Hematopoietic multipotent progenitor cell treated with erythropoietin and hydrocortisone succinate and interleukin-3 and kit ligand, for 17 days (in vitro differentiated cells): Measurements from ENCODE around the gene SNRPD3.
"Not testable (repeated sequence)": the region's sequence is repeated elsewhere in the genome, so short reads cannot be mapped to it uniquely, and the experiment has no call there.

Experiments used
- DNase-seq: peaks from one replicate; pipeline ENCODE4 v3.0.0-alpha.2; 2015; ENCODE audit warnings: low spot score

SNRPD3 gene

DNA sequence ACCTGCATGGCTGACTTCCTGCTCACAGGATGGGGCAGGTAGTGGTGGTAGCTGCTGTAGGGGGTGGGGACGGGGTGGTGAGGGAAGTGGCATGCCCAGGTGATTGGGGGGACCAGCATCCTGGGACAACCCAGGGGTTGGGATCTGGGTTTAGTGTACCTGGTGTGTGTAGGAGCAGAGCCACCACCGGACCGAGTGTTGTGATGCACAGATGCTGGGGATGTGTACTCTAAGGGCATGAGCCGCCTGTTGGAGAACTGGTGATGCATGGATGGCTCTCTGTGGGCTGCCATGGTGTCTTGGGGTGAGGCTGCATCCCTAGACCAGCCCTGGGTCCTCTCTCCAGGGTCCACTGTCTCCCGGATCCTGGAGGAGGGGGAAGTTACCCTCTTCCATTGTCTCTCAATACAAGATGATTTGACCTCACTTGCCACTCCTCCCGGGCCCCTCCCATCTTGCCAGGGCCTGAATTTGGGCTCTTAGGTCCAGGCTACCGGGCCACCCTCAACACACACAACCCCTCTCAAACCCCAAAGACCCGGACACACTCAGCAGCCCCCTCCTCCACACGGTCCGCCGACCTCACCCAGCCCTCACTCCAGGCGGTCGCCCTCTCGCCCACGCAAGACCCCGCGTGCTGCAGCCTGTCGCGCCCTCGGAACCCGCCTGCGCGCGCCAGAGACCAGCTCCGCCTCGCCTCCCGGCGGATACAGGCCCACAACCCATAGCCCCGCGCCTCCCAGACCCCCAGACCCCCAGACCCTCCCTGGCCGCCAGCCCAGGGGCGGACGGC is 36.5 kb downstream of the SNRPD3 start:
- no peak for DNase-seq

DNA sequence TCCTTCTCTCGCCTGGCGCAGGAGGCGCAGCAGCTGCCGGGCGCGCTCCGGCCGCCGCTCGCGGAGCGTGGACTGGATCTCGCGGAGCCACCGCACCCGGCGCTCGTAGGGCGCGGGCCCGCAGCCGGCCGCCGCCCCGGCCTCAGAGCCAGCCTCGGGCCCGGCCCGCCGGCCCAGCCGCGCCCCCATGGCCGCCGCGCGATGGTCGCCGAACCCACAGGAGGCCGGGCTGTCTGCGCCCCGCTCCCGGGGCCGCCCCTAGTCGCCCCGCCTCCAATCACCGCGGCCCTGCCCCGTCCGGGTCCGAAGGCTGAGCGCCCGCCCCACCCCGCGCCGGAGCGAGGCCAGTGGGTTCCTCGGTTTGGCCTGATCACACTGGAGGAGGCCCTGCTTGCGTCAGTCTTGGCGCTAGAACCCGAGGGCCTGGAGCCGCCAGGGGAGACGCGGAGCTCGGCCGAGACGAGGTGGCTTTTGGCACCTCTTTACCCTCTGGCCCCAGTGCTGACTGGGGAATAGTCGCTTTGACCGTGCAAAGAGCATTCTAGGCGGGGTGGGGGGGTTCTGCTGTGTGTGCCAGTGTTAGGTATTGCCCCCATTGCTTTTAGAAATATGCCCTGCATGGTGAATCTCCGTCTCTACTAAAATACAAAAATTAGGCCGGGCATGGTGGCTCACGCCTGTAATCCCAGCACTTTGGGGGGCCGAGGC is 37.2 kb downstream of the SNRPD3 start, which contains the start of gene LRRC75B:
LRRC75B (minus strand) TSS at position 223 of the 708 bp plus-strand sequence; CDS start at position 189, 34 bp downstream.
- peak; percentile 39 for DNase-seq

- not testable (repeated sequence) for DNase-seq
These were observed 37.7 kb downstream of the SNRPD3 start for GRCh38 chr22:24593559-24593835.

GRCh38 chr22:24593836-24594568 is 38.2 kb downstream of the SNRPD3 start:
- no peak for DNase-seq

- no peak for DNase-seq
These were observed 38.8 kb downstream of the SNRPD3 start for GRCh38 chr22:24594569-24595120.

DNA sequence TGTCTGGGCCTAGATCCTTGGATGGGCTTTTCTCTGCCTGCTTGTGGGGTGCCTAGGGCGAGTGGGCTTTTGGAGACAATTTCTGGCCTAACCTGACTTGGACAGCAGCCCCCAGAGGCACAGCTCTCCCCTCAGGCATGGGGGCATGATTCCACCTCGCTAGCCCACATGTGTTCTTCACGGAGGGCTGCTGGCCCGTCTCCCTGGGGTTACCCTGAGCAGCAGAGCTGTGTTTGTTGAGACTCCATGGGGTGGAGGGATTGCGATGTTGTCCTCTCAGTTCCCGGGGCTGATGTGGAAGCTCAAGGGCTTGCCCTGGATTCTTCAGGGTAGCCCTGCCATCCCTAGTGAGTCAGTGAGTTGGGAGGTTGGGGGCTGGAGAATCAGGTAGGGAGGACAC is 39.4 kb downstream of the SNRPD3 start:
- no peak for DNase-seq

- no peak for DNase-seq
These were observed 40.1 kb downstream of the SNRPD3 start for GRCh38 chr22:24595863-24596262.

- DNase-seq, result not testable (repeated sequence)
These were observed 41.3 kb downstream of the SNRPD3 start for GRCh38 chr22:24597076-24597475.

DNA sequence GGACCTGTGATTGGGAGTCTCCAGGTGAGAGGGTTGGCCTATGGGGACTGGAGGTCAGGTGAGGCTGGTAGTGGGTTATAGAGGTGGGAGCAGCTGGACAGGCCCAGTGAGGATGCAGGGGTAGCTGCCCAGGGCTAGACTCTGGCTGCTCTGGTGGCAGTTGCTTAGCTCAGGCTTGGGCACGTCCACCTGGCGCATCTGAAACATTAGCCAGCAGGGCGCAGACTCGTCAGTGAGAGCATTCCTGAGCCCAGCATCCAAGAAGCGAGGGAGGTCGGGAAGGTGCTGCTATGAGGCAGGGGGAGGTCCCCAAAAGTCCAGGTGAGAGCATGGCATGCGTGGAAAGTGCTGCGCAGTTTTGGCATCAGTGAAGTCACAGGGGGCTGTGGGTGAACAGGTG is 43.7 kb downstream of the SNRPD3 start:
- DNase-seq, result no peak

DNA sequence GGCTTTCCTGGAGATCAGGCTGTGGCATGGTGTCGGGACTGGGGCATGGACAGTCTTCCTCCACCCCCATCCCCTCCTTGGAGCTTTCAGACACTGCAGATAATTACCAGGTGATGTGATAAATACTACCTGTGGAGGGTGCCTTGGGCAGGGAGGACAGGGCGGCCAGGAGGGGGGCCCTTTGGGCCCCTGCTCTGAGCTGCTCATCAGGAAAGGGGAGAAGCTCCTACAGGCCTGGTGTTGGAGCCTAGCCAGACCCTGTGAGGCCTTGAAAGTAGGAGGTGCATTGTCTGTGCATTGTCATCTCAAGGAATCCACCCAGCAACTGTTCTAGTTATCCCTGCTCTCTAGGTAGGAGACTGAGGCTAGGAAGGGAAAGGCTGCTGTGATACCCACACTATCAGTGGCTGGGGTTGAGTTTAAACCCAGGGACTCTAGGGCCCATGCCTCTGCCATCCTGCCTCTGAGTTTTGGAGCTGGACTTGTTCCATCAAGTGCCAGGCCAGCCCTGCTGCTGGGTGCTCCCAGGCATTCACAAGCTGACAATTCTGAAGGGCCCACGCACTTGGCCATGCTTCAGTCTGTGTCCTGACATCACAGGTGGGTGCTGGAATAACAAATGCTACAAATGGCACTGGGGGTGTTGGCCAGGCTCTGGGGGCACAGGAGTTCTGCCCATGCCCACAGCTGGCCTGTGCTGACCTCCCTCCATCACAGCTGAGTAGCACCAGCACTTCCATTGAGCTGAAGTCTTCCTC is 44.3 kb downstream of the SNRPD3 start:
- peak; percentile 12 for DNase-seq

DNA sequence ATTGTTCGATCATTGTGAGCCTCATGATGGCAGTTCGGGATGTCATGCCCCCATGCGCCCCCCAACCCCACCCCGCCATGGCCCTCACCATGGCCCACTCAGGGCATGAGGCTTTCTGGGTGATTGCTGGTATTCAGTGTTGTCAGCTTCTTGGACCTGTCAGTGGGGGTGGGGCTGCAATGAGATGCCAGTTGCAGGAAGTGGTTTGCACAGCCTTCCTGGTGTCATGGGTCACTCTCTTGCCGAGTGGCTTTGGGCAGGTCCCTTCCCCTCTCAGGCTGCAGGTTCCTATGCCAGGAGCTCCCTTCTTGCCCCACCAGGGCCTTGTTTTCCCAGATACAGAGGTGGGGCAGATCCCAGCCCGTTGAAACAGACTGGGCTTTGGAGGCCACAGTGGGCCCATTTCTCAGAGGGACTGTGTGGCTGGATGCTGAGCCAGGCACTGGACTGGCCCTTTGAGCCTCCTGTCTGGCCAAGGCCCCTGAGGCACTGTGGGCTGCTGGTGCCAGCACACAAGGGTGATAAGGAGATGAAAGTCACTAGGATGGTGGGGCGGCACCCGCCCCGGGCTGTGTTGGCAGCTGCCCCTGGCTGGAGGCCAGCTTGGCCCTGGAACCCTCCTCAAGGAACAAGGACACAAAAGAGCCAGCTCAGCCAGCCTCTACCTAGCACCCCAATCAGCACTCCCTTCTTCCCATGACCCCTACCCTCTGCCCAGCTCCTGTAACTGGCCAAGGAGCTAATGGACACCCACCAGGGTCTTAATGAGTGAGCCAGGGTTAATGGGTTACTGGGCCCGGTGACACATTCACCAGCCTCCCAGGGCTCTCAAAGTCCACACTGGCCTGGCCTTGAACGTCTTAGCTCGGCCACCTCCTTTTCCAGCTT is 45.7 kb downstream of the SNRPD3 start:
- peak; percentile 94 for DNase-seq

DNA sequence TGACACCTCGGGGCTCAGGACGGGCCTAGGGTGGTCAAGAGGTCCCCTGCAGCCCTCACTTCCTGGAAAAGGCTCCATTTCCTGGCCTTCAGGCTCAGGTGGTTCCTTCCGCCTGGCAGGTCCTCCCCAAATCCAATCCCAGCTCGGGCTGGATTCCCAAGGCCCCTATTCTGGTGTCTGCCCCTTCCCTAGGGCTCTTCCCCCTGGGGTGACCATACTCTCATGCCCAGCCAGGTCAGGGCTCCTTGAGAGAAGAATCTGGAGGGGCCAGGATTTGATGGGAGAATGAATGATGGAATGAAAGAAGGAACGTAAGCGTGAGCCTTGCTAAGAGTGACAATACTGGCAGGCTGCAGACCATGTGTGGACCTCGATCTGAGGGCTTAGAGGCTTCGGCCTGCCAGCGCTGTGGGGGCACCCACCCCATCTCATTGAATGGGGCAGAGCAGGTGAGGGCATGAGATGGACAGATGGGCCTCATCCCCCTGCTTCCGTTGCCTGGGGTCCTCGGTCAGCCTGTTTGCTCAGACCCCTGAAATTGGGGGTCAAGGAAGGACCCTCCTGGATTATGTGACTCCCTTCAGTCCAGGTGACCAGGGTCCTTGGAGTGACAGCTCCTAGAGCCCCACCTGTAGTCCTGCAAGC is 46.4 kb downstream of the SNRPD3 start:
- DNase-seq, result not testable (repeated sequence)

DNA sequence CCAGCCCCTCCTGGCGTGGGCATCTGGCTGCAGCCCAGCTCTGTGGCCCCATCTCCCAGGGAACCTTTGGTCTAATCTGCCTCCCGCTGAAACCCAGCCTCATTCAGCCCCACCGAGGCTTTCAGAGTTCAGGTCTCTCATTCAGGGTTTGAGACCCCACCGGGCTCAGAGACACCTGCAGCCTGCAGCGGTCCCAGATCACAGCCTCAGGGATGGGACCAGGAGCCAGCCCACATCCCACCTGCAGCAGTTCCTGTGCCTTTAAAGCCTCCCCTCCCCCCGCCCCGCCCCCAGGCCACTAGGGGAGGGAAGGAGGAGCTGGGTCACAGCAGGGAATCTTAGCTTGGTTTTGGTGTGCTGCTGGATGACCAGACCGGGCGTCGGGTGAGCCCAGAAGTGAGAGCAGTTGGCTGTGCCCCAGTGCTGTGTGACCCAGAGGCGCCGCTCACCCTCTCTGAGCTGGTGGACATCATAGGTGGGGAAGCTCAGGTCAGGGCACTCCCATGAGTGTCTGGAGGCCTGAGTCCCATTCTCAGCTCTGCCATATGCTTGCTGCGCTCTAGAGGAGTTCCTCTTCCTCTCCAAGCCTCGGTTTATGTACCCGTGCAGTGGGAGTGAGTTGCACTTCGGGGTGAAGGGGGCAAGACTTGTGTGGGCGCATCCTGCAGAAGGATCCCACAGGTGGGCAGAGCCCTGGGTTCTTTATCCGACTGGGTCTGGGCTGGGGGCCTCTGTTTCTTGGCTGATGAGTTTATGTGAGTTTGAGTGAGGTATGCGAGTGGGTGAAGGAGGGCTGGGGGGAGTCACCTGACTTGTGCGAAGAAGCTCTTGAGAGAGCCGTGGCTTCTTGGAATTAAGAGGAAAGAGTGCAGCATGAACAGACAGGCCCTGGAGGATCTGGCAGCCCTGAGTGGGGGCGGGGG is 47.3 kb downstream of the SNRPD3 start, which contains the start of gene GGT1:
GGT1 (plus strand) TSS at position 347 of the 923 bp plus-strand sequence. CDS start 7,889 bp downstream, outside the sequence.
- peak; percentile 16 for DNase-seq

DNA sequence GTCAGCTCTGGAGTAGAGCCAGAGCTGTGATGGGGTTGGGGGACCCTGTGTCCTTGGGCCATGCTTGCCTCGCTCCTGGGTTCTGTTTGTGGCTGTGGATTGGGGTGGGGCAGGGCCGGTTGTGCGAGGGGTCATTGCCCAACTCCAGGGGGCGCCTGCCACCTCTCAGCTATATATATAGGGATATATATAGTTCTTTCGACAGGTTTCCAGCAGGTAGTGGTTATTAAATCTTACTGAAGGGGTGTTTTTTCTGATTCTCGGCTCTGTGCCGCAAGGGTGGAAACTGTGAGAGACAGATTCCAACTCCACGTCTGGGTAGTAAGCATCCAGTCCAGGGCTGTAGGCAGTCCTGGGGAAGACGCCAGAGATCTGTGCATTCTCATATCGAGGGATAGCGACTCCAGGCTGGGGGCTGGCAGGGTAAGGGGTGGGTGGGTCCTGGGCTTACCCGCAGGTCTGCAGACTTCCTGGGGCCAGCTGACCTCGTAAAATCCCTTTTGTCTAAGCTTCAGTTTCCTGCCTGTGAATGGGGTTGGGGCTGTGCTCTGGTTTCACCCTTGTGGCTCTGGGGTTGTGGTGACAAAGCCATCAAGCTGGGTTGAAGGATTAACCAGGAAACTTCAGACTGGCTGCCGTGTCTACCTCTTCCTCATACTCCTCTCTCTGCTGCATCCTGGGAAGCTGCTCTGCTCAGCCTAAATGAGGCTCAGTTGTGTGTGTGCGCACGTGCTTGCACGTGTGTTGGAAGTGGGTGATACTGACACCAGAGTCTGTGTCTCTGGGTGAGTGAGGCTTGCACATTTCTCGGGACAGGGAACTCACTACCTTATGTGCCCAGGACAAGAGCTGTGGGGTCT is 48.2 kb downstream of the SNRPD3 start:
- peak; percentile 45 for DNase-seq

DNA sequence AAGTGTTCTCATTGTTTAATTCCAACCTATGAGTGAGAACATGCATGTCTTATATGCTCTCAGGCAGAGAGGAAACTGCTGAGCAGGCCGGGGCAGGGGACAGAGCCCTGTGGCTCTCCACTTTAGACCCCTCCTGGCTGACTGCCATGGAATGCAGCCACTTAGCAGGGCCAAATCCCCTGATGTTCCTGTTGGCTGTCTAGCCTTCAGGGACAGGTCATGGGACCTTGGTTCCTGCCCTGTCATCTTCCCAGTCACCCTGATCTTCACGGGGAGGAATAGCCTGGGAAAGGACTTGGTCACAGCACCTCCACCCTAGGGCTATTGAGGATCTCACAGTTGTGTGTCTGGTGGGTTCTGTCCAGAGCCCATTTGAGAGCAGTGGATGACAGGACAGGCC is 50.5 kb downstream of the SNRPD3 start:
- DNase-seq, result peak; percentile 34

DNA sequence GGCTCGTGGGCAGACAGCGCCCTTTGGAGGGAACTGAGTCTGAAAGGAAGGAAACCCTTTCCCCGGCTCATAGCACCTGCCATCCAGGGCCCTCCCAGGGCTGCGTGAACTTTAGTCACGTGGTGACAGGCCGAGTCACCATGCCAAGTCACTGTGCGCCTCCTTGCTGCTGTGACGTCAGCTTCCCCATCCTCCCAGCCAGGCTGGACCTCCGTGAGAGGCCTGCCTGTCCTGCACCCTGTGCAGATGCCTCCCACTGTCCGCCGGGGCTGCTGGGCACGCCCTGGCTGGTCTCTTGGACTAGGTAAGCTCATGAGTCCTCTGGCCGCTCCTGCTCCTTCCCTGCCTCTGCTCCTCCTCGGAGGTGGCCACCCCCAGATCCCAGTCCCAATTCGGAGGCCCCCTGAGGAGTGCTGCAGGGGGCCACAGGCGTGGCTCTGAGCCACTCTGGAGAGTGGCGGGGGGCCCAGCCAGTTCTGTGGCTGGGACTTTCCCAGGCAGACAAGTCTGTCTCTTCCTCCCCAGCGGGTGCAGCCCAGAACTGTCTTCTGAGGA is 51.7 kb downstream of the SNRPD3 start:
- peak; percentile 91 for DNase-seq

DNA sequence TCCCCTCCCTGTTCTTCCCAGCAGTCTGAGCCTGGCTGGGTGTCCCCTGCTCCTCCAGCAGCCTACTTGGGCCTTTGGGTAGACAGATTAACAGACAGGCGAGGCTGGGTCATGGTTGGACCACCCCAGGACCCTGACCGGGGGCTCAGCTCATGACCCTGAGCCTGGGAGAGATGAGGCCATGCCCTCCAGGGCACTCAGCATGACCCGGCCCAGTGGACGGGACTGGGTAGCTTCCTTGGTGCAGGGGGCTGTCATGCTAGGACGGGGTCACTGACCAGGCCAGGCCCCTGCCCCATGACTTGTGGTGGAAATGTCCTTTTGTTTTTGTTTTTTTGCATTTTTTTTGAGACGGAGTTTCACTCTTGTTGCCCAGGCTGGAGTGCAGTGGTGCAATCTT is 52.5 kb downstream of the SNRPD3 start:
- DNase-seq, result not testable (repeated sequence)

- not testable (repeated sequence) for DNase-seq
These were observed 54.1 kb downstream of the SNRPD3 start for GRCh38 chr22:24609888-24610287.
